Measurements from ENCODE around the gene BDNF.

The BDNF gene

DNA sequence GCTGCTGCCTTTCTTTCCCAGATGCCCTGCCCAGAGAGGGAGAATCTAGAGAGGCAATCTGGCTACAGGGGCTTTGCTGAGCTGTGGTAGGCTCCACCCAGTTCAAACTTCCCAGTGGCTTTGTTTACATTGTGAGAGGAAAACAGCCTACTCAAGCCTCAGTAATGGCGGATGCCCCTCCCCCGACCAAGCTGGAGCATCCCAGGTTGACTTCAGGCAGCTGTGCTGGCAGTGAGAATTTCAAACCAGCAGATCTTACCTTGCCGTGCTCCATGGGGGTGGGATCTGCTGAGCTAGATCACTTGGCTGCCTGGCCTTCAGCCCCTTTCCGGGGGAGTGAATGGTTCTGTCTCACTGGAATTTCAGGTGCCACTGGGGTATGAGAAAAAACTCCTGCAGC is 12.2 kb downstream of the BDNF start:
- H3K27ac ChIP-seq = no peak overlapping the region
- no peak for DNase-seq (ENCODE audit: low spot score)
- no peak overlapping the region for H3K4me3 ChIP-seq
- TF ChIP-seq, protein P1, sequence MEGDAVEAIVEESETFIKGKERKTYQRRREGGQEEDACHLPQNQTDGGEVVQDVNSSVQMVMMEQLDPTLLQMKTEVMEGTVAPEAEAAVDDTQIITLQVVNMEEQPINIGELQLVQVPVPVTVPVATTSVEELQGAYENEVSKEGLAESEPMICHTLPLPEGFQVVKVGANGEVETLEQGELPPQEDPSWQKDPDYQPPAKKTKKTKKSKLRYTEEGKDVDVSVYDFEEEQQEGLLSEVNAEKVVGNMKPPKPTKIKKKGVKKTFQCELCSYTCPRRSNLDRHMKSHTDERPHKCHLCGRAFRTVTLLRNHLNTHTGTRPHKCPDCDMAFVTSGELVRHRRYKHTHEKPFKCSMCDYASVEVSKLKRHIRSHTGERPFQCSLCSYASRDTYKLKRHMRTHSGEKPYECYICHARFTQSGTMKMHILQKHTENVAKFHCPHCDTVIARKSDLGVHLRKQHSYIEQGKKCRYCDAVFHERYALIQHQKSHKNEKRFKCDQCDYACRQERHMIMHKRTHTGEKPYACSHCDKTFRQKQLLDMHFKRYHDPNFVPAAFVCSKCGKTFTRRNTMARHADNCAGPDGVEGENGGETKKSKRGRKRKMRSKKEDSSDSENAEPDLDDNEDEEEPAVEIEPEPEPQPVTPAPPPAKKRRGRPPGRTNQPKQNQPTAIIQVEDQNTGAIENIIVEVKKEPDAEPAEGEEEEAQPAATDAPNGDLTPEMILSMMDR (IDR thresholded peaks at IDR 0.05) = no peak

DNA sequence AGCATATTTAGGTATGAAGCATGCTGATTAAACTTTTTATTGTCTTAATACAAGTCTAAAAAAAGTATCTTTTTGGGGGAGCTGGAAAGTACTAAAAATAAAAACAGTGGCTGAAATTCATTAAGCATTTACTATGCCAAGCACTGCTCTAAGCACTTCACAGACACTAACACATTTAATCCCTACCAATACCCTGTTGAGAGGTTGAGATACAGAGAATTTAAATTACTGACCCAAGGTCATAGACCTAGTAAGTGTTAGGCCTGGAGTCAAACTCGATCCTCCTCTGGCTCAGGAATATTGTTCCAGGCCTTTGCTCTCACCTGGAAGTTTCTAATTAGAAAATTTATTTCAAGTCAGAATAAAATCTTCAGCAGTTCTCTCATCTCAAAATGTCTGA is 18.6 kb downstream of the BDNF start:
- no peak overlapping the region for H3K4me3 ChIP-seq
- DNase-seq (ENCODE audit: low spot score) = no peak
- TF ChIP-seq, protein P1 (IDR thresholded peaks at IDR 0.05) = no peak
- no peak overlapping the region for H3K27ac ChIP-seq

DNA sequence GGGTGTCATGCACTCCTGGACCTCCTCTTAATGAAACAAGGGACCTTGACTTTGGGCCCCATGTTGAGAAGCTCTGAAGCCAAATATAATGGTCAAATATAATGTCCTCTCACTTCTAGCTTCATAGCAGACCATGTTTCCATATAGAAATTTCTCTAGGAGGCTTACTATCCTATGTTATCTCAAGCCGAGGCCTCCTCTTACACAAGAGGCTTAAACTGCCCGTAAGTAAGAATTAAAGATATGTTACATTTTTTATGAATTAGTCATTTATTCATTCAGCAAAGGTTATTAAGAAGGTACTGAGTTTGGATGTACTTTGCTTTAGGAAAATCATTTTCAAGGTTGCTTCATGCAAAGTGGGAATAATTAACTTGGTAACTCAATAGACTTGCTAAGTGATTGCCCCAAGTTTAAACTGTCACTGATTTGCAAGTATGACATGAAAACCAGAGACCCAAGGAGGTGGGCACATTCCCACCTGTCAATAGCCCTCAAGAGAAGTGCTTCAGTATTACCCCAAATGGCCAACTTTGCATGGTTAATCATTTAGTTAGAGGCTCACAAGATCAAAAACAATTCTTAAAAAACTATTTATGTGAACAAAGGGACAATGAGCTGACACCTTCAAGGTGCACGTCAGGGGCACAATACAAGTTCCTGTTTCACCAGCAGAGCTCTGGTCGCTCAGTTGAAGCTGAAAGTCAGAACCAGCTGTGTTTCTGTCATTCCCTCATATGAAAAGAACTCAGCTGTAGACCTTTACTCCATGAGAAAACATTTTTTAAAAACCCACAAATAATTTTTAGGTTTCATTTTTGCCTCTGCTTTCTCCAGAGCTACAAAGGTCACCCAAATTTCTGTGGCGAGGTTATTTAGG is 20.9 kb downstream of the BDNF start:
- DNase-seq (ENCODE audit: low spot score) = no peak
- no peak overlapping the region for H3K27ac ChIP-seq
- TF ChIP-seq, protein P1 (IDR thresholded peaks at IDR 0.05) = no peak
- no peak overlapping the region for H3K4me3 ChIP-seq

DNA sequence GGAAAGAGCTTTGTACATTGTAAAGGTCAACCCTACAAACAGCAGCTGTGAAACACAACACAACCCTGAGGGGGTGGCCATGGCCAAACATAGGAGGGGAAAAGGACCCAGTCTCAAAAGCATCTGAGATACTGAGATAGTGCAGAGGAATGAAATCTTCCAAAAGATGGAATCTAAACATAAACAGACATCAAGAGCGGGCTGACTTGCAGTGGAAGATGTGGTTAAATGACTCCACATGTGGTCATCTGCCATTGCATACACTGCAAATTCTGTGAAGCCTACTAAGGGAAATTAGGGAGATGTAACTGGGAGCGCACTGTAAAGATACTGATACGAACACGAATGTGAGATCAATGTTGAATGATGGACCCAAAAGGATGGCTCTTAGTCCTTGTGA is 22.0 kb downstream of the BDNF start:
- no peak overlapping the region for H3K4me3 ChIP-seq
- no peak for DNase-seq (ENCODE audit: low spot score)
- TF ChIP-seq, protein P1 (IDR thresholded peaks at IDR 0.05) = no peak
- H3K27ac ChIP-seq = no peak overlapping the region

DNA sequence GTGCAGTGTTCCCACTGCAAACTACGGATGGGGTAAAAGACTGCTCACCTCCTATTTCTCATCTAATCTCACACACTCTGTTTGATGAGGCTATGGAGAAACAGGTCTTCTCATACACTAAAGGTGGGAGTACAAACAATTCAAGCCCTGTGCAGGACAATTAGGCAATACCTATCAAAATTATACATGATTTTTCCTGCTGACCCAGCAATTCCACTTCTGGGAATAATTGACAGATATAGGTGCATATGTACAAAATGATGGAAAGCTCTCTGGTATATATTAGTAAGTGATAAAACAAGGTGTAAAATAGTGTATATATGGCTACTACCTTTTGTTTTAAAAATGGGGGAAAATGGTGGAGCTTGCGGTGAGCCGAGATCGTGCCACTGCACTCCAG is 23.1 kb downstream of the BDNF start:
- TF ChIP-seq, protein P1 (IDR thresholded peaks at IDR 0.05) = no peak
- no peak overlapping the region for H3K4me3 ChIP-seq
- H3K27ac ChIP-seq = no peak overlapping the region
- DNase-seq (ENCODE audit: low spot score) = no peak

DNA sequence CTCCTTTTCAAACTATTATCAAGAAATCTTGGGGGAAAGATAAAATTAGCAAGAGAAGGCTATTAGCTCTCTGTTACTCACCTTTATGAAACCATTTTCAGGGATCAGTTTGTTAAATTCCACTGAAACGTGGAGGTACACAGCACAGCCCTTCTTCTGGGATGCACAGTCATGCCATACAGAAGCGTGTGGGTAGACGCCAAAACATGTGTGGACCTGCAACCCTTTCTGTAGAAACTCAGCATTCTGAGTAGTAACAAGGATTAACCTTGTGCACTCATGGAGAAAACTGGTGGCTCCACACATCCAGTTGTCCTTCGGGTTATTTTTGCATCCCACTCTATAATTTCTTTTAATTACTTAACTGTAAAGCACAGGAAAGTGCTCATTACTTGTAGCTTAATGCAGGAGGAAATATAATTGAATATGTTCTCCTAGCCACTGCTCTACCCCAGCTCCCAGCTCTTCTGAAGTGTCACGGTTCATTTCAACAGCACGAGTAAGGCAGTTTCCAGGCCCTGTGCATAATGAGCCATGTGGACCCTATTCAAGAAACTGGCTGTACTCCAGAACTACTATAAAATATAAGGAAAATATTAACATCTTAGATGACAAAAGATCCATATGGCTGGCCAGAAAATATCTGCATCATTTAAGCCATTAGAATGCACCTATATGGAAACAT is 26.1 kb downstream of the BDNF start:
- Histone ChIP-seq H3K27ac (no peak overlapping the region), H3K4me3 (no peak overlapping the region)
- TF ChIP-seq, protein P1 (IDR thresholded peaks at IDR 0.05) = no peak
- no peak for DNase-seq (ENCODE audit: low spot score)

Data from coronary artery (tissue), 2 donors.